ENCODE results near the gene PTPRT. TPM values are rescaled to one million over a fixed set of nuclear protein-coding genes. Genes with fewer than 3 reads are reported as not detected.

The PTPRT gene
- total and polyA plus RNA-seq, 2 of the 13 experiments (the other 11 are each of a cell fraction or from before 2014, with no cell fraction given): under 0.01 to 0.09 TPM

- TF ChIP-seq, protein P1, sequence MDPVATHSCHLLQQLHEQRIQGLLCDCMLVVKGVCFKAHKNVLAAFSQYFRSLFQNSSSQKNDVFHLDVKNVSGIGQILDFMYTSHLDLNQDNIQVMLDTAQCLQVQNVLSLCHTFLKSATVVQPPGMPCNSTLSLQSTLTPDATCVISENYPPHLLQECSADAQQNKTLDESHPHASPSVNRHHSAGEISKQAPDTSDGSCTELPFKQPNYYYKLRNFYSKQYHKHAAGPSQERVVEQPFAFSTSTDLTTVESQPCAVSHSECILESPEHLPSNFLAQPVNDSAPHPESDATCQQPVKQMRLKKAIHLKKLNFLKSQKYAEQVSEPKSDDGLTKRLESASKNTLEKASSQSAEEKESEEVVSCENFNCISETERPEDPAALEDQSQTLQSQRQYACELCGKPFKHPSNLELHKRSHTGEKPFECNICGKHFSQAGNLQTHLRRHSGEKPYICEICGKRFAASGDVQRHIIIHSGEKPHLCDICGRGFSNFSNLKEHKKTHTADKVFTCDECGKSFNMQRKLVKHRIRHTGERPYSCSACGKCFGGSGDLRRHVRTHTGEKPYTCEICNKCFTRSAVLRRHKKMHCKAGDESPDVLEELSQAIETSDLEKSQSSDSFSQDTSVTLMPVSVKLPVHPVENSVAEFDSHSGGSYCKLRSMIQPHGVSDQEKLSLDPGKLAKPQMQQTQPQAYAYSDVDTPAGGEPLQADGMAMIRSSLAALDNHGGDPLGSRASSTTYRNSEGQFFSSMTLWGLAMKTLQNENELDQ (CRISPR knock-in tag; IDR thresholded peaks at IDR 0.05; ENCODE audit: borderline replicate concordance): no peak
- TF ChIP-seq, protein P2, sequence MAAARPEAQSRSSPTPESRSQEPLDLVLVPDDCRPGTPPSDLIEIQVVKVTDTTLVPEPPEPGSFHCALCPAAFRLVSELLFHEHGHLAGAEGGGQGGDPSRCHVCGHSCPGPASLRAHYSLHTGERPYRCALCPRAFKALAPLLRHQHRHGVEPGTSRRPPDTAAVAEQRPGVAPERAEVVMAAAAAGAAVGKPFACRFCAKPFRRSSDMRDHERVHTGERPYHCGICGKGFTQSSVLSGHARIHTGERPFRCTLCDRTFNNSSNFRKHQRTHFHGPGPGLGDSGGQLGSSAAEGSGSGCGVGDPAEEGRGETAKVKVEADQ (CRISPR knock-in tag; IDR thresholded peaks at IDR 0.05; ENCODE audit: borderline replicate concordance): no peak
- TF ChIP-seq ZEB1 (IDR thresholded peaks at IDR 0.05; ENCODE audit: insufficient replicate concordance, low read depth) (no peak), MLXIP (CRISPR knock-in tag; IDR thresholded peaks at IDR 0.05; ENCODE audit: borderline replicate concordance) (no peak)
Measured at GRCh38 chr20:42705550-42705949, 484.2 kb downstream of the PTPRT start (continued).

DNA sequence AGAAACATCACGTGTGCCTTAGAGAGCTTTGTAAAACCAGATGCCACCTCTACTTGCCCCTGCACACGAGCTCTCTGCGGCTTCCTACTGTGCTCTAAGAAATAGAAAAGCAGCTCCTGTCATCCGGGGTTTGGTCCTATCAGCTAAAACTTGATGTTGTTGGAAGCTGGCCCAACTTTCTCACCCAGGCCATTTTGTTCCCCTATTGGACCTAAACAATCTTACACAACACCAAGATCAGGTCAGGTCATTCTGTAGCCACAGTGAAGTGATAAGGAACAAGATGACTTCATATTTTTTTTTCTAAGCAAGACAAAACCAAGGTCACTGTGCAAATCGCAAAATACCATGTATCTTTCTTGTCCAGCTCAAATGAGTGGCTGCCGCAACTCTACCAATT lies 486.0 kb downstream of the PTPRT start:
- H3K9ac ChIP-seq (ENCODE audit: insufficient read depth, low read depth, low read length): no peak overlapping the region
- in situ Hi-C loops (cut with HindIII; ENCODE audit: extremely low pct_ligation_motif_present, low pct_unique_long_range_greater_than_20kb) (no loop called here), intact Hi-C loops (cut with micrococcal nuclease; ENCODE audit: unreplicated experiment) (no loop called here)
- no peak overlapping the region for H3K4me2 ChIP-seq (ENCODE audit: low read depth, low read length)
- no peaks in the 10 kb centered on the region for H3K27me3 ChIP-seq (ENCODE audit: control insufficient read depth in 1 of 2, insufficient read depth in 2 of 2, low read length in 2 of 2)
- no peak overlapping the region for H3K27ac ChIP-seq (ENCODE audit: extremely low read length, insufficient read depth, low read length)
- CTCF ChIA-PET (ENCODE audit: low intra/inter-chr PET ratio, low total read pairs): no interaction called here
- H3K79me2 ChIP-seq (ENCODE audit: insufficient read depth, low read length): no peaks in the 10 kb centered on the region
- FAIRE-seq (no peak), DNase-seq (ENCODE audit: low spot score) (no peak), ATAC-seq (no peak)
- 15% methylated on average over 6 of the region's 6 CpGs for WGBS (ENCODE audit: low lambda C conversion rate)
- no TSS peak for BruUV-seq (replicated peaks)
- peaks cover 87% of the 10 kb centered on the region for H3K9me3 ChIP-seq (ENCODE audit: low read length)
- no peaks in the 10 kb centered on the region for H3K36me3 ChIP-seq (replicated peaks in 1 of 2; ENCODE audit: control insufficient read depth in 1 of 2, insufficient read depth in 2 of 2, low read length in 2 of 2)
- H4K20me1 ChIP-seq (ENCODE audit: insufficient read depth, low read length): no peaks in the 10 kb centered on the region
- H3K4me1 ChIP-seq (ENCODE audit: insufficient read depth, low read length): no peaks in the 10 kb centered on the region
- POLR2A ChIA-PET: no interaction called here
- no peak overlapping the region for H2AFZ ChIP-seq (ENCODE audit: low read length)
- no peak overlapping the region for H3K4me3 ChIP-seq (replicated peaks in 1 of 3; ENCODE audit: insufficient read depth in 1 of 3, low read depth in 2 of 3, low read length in 3 of 3)
- TF ChIP-seq HIVEP1 (CRISPR knock-in tag; IDR thresholded peaks at IDR 0.05): no peak
- TF ChIP-seq ZNF629 (CRISPR knock-in tag; conservative IDR thresholded peaks at IDR 0.05): no peak
- TF ChIP-seq ZBTB46 (CRISPR knock-in tag; IDR thresholded peaks at IDR 0.05; ENCODE audit: borderline replicate concordance): no peak
- TF ChIP-seq BCL3 (CRISPR knock-in tag; IDR thresholded peaks at IDR 0.05): no peak
- TF ChIP-seq THAP11 (CRISPR knock-in tag; IDR thresholded peaks at IDR 0.05): no peak
- TF ChIP-seq ZNF18 (CRISPR knock-in tag; IDR thresholded peaks at IDR 0.05; ENCODE audit: insufficient replicate concordance): no peak
